GM19238 (cell line): ENCODE measurements around the gene EPHB3.

ENCODE experiments used
- DNase-seq: peaks from one replicate; pipeline ENCODE4 v3.0.0; 2011; ENCODE audit warnings: low spot score; ENCODE audit not compliant: insufficient read length

Gene EPHB3

GRCh38 chr3:184543256-184543655, 18.3 kb upstream of the EPHB3 start:
- DNase-seq = no peak

- peak; percentile 70 for DNase-seq
Measured at GRCh38 chr3:184543843-184544512, 17.6 kb upstream of the EPHB3 start.

GRCh38 chr3:184544513-184544861, 17.1 kb upstream of the EPHB3 start:
- DNase-seq = no peak

GRCh38 chr3:184545769-184546168, 15.8 kb upstream of the EPHB3 start:
- DNase-seq = no peak

- DNase-seq = no peak
Measured at GRCh38 chr3:184546252-184546651, 15.3 kb upstream of the EPHB3 start.

GRCh38 chr3:184549796-184550577, 11.6 kb upstream of the EPHB3 start:
- no peak for DNase-seq

GRCh38 chr3:184551103-184551502, 10.5 kb upstream of the EPHB3 start:
- DNase-seq = no peak

GRCh38 chr3:184551614-184552256, 9.8 kb upstream of the EPHB3 start:
- no peak for DNase-seq

GRCh38 chr3:184552296-184552695, 9.3 kb upstream of the EPHB3 start:
- no peak for DNase-seq

GRCh38 chr3:184552863-184553262, 8.7 kb upstream of the EPHB3 start:
- no peak for DNase-seq

- no peak for DNase-seq
Measured at GRCh38 chr3:184553385-184553784, 8.2 kb upstream of the EPHB3 start.

- no peak for DNase-seq
Measured at GRCh38 chr3:184554461-184554860, 7.1 kb upstream of the EPHB3 start.

- DNase-seq = no peak
Measured at GRCh38 chr3:184556582-184557347, 4.8 kb upstream of the EPHB3 start.

- no peak for DNase-seq
Measured at GRCh38 chr3:184557348-184557950, 4.1 kb upstream of the EPHB3 start.

GRCh38 chr3:184558726-184559125, 2.9 kb upstream of the EPHB3 start:
- DNase-seq = no peak

GRCh38 chr3:184559336-184559735, 2.2 kb upstream of the EPHB3 start:
- DNase-seq = no peak

- DNase-seq = no peak
Measured at GRCh38 chr3:184560531-184560930, 1.1 kb upstream of the EPHB3 start.

GRCh38 chr3:184561913-184562877, 610 bp downstream of the EPHB3 start:
- no peak for DNase-seq

GRCh38 chr3:184562878-184563560, 1.4 kb downstream of the EPHB3 start:
- DNase-seq = no peak

- DNase-seq = no peak
Measured at GRCh38 chr3:184563561-184563925, 2.0 kb downstream of the EPHB3 start.
